Hepatocyte (in vitro differentiated cells): Measurements from ENCODE around the gene KCNJ4.

Source experiments
- EZH2phosphoT487 ChIP-seq: fragments of 200-600 bp; sonication (generic); IDR thresholded peaks from one replicate; pipeline ENCODE4 v1.6.1; 2018; ENCODE audit warnings: antibody characterized with exemption, mild to moderate bottlenecking, low read depth, moderate library complexity; ENCODE audit not compliant: unreplicated experiment, severe bottlenecking
- TF ChIP-seq, protein P1 (sequence below): fragments of 200-600 bp; sonication (generic); IDR thresholded peaks from 2 replicates; pipeline ENCODE4 v1.5.1; 2016; ENCODE audit warnings: antibody characterized with exemption, mild to moderate bottlenecking; ENCODE audit not compliant: poor library complexity

DNA sequence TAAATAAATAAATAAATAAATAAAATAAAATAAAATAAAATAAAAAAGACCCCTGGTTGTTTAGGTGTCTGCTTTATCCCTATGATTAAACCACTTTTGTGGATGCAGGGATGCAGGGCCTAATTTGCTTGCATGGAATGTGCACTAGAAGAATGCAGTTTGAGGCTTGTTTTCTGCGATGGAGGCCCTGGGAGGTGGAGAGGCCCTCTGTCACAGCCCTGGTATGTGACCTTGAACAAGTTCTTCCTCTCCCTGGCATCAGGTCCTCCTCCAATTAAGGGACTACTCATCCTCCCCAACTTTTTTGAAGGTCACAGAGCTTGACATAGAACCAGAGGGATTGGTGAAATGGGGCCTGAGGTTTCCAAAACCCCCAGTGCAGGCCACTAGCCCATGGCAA lies 22.7 kb downstream of the KCNJ4 start:
- TF ChIP-seq, protein P1, sequence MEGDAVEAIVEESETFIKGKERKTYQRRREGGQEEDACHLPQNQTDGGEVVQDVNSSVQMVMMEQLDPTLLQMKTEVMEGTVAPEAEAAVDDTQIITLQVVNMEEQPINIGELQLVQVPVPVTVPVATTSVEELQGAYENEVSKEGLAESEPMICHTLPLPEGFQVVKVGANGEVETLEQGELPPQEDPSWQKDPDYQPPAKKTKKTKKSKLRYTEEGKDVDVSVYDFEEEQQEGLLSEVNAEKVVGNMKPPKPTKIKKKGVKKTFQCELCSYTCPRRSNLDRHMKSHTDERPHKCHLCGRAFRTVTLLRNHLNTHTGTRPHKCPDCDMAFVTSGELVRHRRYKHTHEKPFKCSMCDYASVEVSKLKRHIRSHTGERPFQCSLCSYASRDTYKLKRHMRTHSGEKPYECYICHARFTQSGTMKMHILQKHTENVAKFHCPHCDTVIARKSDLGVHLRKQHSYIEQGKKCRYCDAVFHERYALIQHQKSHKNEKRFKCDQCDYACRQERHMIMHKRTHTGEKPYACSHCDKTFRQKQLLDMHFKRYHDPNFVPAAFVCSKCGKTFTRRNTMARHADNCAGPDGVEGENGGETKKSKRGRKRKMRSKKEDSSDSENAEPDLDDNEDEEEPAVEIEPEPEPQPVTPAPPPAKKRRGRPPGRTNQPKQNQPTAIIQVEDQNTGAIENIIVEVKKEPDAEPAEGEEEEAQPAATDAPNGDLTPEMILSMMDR: no peak
- no peak for TF ChIP-seq EZH2phosphoT487
